H9 (cell line): ENCODE measurements around the gene RBPJ. TPM values are rescaled to one million over a fixed set of nuclear protein-coding genes. Genes with fewer than 3 reads are reported as not detected.

Source experiments
- DNase-seq: peaks from one replicate; pipeline ENCODE4 v3.0.0-alpha.2; 2017
- H2AFZ ChIP-seq: one replicate; pipeline ENCODE4 v1.6.1; 2013; ENCODE audit warnings: mild to moderate bottlenecking, low read length, control low read depth, moderate library complexity
- H2AK5ac ChIP-seq: 2 replicates; pipeline ENCODE4 v1.6.1; 2013; ENCODE audit warnings: low read length, control low read depth, mixed read lengths; ENCODE audit not compliant: insufficient read length
- H2BK120ac ChIP-seq: one replicate; pipeline ENCODE4 v1.6.1; 2013; ENCODE audit warnings: low read depth, mild to moderate bottlenecking, low read length, control low read depth, inconsistent platforms; ENCODE audit not compliant: poor library complexity, severe bottlenecking
- H2BK12ac ChIP-seq: 2 replicates; pipeline ENCODE4 v1.6.1; 2013; ENCODE audit warnings: low read length, control low read depth, mixed read lengths, low read depth; ENCODE audit not compliant: insufficient read length
- H2BK15ac ChIP-seq: 2 replicates; pipeline ENCODE4 v1.6.1; 2013; ENCODE audit warnings: low read depth, low read length, control low read depth
- H2BK20ac ChIP-seq: one replicate; pipeline ENCODE4 v1.6.1; 2013; ENCODE audit warnings: low read depth, mild to moderate bottlenecking, low read length, control low read depth, inconsistent platforms; ENCODE audit not compliant: poor library complexity, severe bottlenecking
- H2BK5ac ChIP-seq: 2 replicates; pipeline ENCODE4 v1.6.1; 2013; ENCODE audit warnings: low read length, control low read depth, mixed read lengths; ENCODE audit not compliant: insufficient read length
- H3K14ac ChIP-seq: 2 replicates; pipeline ENCODE4 v1.6.1; 2013; ENCODE audit warnings: low read length, control low read depth; ENCODE audit not compliant: insufficient read depth
- H3K18ac ChIP-seq: 2 replicates; pipeline ENCODE4 v1.6.1; 2013; ENCODE audit warnings: low read depth, mild to moderate bottlenecking, mixed read lengths, low read length, control low read depth; ENCODE audit not compliant: insufficient read length
- H3K23ac ChIP-seq: 2 replicates; pipeline ENCODE4 v1.6.1; 2013; ENCODE audit warnings: low read length, control low read depth, mixed read lengths, low read depth; ENCODE audit not compliant: insufficient read length
- H3K23me2 ChIP-seq: 2 replicates; pipeline ENCODE4 v1.6.1; 2013; ENCODE audit warnings: low read depth, mild to moderate bottlenecking, mixed read lengths, low read length, control low read depth; ENCODE audit not compliant: insufficient read length, poor library complexity, severe bottlenecking
- H3K27ac ChIP-seq: 2 replicates; pipeline ENCODE4 v1.5.1; 2013; ENCODE audit warnings: low read length, control low read depth, mixed read lengths, low read depth; ENCODE audit not compliant: insufficient read length
- H3K27me3 ChIP-seq: 2 replicates; pipeline ENCODE4 v1.6.1; 2013; ENCODE audit warnings: low read length, control low read depth, inconsistent platforms; ENCODE audit not compliant: insufficient read depth
- H3K4ac ChIP-seq: 2 replicates; pipeline ENCODE4 v1.6.1; 2013; ENCODE audit warnings: low read depth, mild to moderate bottlenecking, control low read depth, inconsistent platforms, low read length, moderate library complexity
- H3K4me1 ChIP-seq: 2 replicates; pipeline ENCODE4 v1.6.1; 2013; ENCODE audit warnings: low read length, control low read depth, inconsistent platforms; ENCODE audit not compliant: insufficient read depth
- H3K4me2 ChIP-seq: 2 replicates; pipeline ENCODE4 v1.6.1; 2013; ENCODE audit warnings: low read length, control low read depth, mixed read lengths; ENCODE audit not compliant: insufficient read length, insufficient read depth
- H3K56ac ChIP-seq: 2 replicates; pipeline ENCODE4 v1.6.1; 2013; ENCODE audit warnings: low read depth, mild to moderate bottlenecking, mixed read lengths, low read length, control low read depth; ENCODE audit not compliant: insufficient read length
- H3K79me1 ChIP-seq: 2 replicates; pipeline ENCODE4 v1.6.1; 2013; ENCODE audit warnings: low read depth, mild to moderate bottlenecking, moderate library complexity, low read length, control low read depth, inconsistent platforms; ENCODE audit not compliant: insufficient read depth, poor library complexity, severe bottlenecking
- H3K79me2 ChIP-seq: 2 replicates; pipeline ENCODE4 v1.6.1; 2013; ENCODE audit warnings: low read length, control low read depth, inconsistent platforms; ENCODE audit not compliant: insufficient read depth
- H3K9ac ChIP-seq: 2 replicates; pipeline ENCODE4 v1.6.1; 2013; ENCODE audit warnings: low read length, control low read depth, mixed read lengths; ENCODE audit not compliant: insufficient read length; ENCODE audit errors: extremely low read depth
- H3K9me3 ChIP-seq: one replicate; pipeline ENCODE4 v1.6.1; 2013; ENCODE audit warnings: low read depth, low read length, inconsistent platforms; ENCODE audit not compliant: control insufficient read depth
- H3T11ph ChIP-seq: one replicate; pipeline ENCODE4 v1.6.1; 2013; ENCODE audit warnings: mild to moderate bottlenecking, low read length, control low read depth, inconsistent platforms
- H4K20me1 ChIP-seq: one replicate; pipeline ENCODE4 v1.6.1; 2013; ENCODE audit not compliant: control insufficient read depth, insufficient read length, insufficient read depth
- H4K5ac ChIP-seq: 2 replicates; pipeline ENCODE4 v1.6.1; 2013; ENCODE audit warnings: low read depth, mild to moderate bottlenecking, mixed read lengths, low read length, control low read depth; ENCODE audit not compliant: insufficient read length
- H4K8ac ChIP-seq: replicated peaks from 2 replicates; pipeline ENCODE4 v1.6.1; 2013; ENCODE audit warnings: low read length, control low read depth, mixed read lengths, low read depth; ENCODE audit not compliant: insufficient read length
- H4K91ac ChIP-seq: 2 replicates; pipeline ENCODE4 v1.6.1; 2013; ENCODE audit warnings: low read depth, mild to moderate bottlenecking, moderate library complexity, mixed read lengths, low read length, control low read depth; ENCODE audit not compliant: insufficient read length
- H3K27ac Mint-ChIP-seq, 3 experiments: 2 replicates in 2 of 3; 3 replicates in 1 of 3; pipeline ENCODE4 v1.8.0; 2020 to 2021; ENCODE audit warnings: mixed read lengths in 3 of 3, mild to moderate bottlenecking in 1 of 3, moderate library complexity in 1 of 3
- H3K27me3 Mint-ChIP-seq: 2 replicates; pipeline ENCODE4 v1.8.0; 2021; ENCODE audit warnings: low read depth, mild to moderate bottlenecking, moderate library complexity, mixed read lengths
- H3K36me3 Mint-ChIP-seq, 3 experiments: 2 replicates in 2 of 3; 3 replicates in 1 of 3; pipeline ENCODE4 v1.8.0; 2020 to 2021; ENCODE audit warnings: low read depth in 3 of 3, mixed read lengths in 3 of 3; ENCODE audit not compliant: insufficient read depth in 1 of 3
- H3K4me1 Mint-ChIP-seq, 2 experiments: 2 replicates each; pipeline ENCODE4 v1.8.0; 2020; ENCODE audit warnings: mixed read lengths in 2 of 2
- H3K4me3 Mint-ChIP-seq, 2 experiments: 2 replicates in 1 of 2; 3 replicates in 1 of 2; pipeline ENCODE4 v1.8.0; 2020 to 2021; ENCODE audit warnings: mild to moderate bottlenecking in 2 of 2, mixed read lengths in 2 of 2, moderate library complexity in 1 of 2
- H3K9me3 Mint-ChIP-seq, 2 experiments: 2 replicates in 1 of 2; 3 replicates in 1 of 2; pipeline ENCODE4 v1.8.0; 2020; ENCODE audit warnings: mild to moderate bottlenecking in 2 of 2, mixed read lengths in 2 of 2, moderate library complexity in 1 of 2
- CTCF ChIP-seq: fragments of 200-600 bp; sonication (generic); conservative IDR thresholded peaks from 3 replicates; pipeline ENCODE4 v1.8.0; 2021; ENCODE audit warnings: antibody characterized with exemption, mild to moderate bottlenecking
- WGBS: extraction: QIAGEN DNeasy Blood & Tissue Kit; methylation state at CpG from one replicate; pipeline ENCODE4 v1.1.7; 2013; ENCODE audit warnings: missing lambda C conversion rate, low lambda C conversion rate, mixed read lengths; ENCODE audit not compliant: insufficient read length; ENCODE audit errors: extremely low coverage; 5-methylcytosine and 5-hydroxymethylcytosine counted together
- total RNA-seq: library from RNA; stranded (reverse); gene quantifications from 2 replicates; pipeline ENCODE4 v1.2.1, GENCODE V29; 2021

Gene RBPJ
- total RNA-seq, 1 experiment from 2014 or later = 166 TPM

- H4K8ac ChIP-seq = no peak overlapping the region
- H3K9me3 Mint-ChIP-seq = no peaks in the 10 kb centered on the region
- no peak for TF ChIP-seq CTCF
- no peak overlapping the region for H2BK20ac ChIP-seq
- H3K4me2 ChIP-seq = no peak overlapping the region
- WGBS = no CpG with 5 or more reads among the region's 7 CpGs
- no peak overlapping the region for H2AK5ac ChIP-seq
- no peak overlapping the region for H3K14ac ChIP-seq
- H2AFZ ChIP-seq = no peak overlapping the region
- H3T11ph ChIP-seq = no peak overlapping the region
- peaks cover 66% of the 10 kb centered on the region; the same call in 1 of the 2 replicates for H3K79me2 ChIP-seq
- no peak overlapping the region for H3K9ac ChIP-seq
- H3K56ac ChIP-seq = no peak overlapping the region
- H3K4me1 Mint-ChIP-seq = peaks cover 25 to 26% of the 10 kb centered on the region in 2 experiments
- no peak overlapping the region for H2BK12ac ChIP-seq
- no peaks in the 10 kb centered on the region for H4K20me1 ChIP-seq
- no peak overlapping the region for H2BK15ac ChIP-seq
- H3K23me2 ChIP-seq = no peaks in the 10 kb centered on the region
- no peaks in the 10 kb centered on the region for H3K9me3 ChIP-seq
- no peak overlapping the region for H2BK120ac ChIP-seq
- H3K27ac Mint-ChIP-seq = peak overlapping the region in 1 of 3 experiments; percentile 44; a peak in 1 of 7 replicates
- no peak overlapping the region for H3K23ac ChIP-seq
- no peak overlapping the region for H4K5ac ChIP-seq
- no peak overlapping the region for H3K4me3 Mint-ChIP-seq
- no peak overlapping the region for H3K27ac ChIP-seq
- H3K4me1 ChIP-seq = no peaks in the 10 kb centered on the region; the same call in 1 of the 2 replicates
- H3K36me3 Mint-ChIP-seq = no peaks in the 10 kb centered on the region
- H4K91ac ChIP-seq = no peak overlapping the region
- H3K27me3 ChIP-seq = no peaks in the 10 kb centered on the region
- DNase-seq = no peak
- no peak overlapping the region for H2BK5ac ChIP-seq
- no peak overlapping the region for H3K4ac ChIP-seq
- no peaks in the 10 kb centered on the region for H3K27me3 Mint-ChIP-seq
- H3K79me1 ChIP-seq = no peaks in the 10 kb centered on the region
- H3K18ac ChIP-seq = no peak overlapping the region
Measured at GRCh38 chr4:26354491-26354890, 33.7 kb downstream of the RBPJ start.
